NCI-H82 (cell line): ENCODE results near the gene INSYN2B.
"Not testable (repeated sequence)": the region's sequence is repeated elsewhere in the genome, so short reads cannot be mapped to it uniquely, and the experiment has no call there.

Experiments used
- DNase-seq: peaks from one replicate; lab custom pipeline; 2025; lab: John Stamatoyannopoulos, UW

Gene INSYN2B

GRCh38 chr5:169848792-169849191 lies 131.5 kb downstream of the INSYN2B start:
- no peak for DNase-seq

- DNase-seq: no peak
These were observed 132.0 kb downstream of the INSYN2B start for GRCh38 chr5:169848271-169848670.

GRCh38 chr5:169847519-169847918 lies 132.8 kb downstream of the INSYN2B start:
- DNase-seq: no peak

DNA sequence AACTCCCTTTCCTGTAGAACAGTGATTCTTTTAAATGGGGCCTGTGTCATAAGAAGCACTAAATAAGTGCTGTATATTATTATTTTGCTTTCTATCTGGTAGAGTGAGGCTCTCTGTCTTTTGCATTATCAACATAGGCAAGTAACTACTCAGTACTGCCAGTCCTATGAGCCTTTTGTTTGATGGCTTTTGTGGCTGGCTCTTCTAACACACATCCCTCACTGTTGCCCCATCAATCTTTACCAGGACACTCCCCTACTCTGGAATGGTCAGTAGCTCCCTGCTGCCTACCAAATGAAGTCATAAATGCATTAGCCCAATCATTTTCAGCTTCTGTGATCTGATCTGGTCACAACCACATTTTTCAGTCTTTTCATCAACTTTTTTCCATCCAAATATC lies 137.6 kb downstream of the INSYN2B start:
- DNase-seq: no peak

GRCh38 chr5:169840405-169840804 lies 139.9 kb downstream of the INSYN2B start:
- DNase-seq: no peak

- DNase-seq: no peak
These were observed 141.6 kb downstream of the INSYN2B start for GRCh38 chr5:169838688-169839087.

- no peak for DNase-seq
These were observed 142.6 kb downstream of the INSYN2B start for GRCh38 chr5:169837686-169838085.

- no peak for DNase-seq
These were observed 143.3 kb downstream of the INSYN2B start for GRCh38 chr5:169836835-169837536.

DNA sequence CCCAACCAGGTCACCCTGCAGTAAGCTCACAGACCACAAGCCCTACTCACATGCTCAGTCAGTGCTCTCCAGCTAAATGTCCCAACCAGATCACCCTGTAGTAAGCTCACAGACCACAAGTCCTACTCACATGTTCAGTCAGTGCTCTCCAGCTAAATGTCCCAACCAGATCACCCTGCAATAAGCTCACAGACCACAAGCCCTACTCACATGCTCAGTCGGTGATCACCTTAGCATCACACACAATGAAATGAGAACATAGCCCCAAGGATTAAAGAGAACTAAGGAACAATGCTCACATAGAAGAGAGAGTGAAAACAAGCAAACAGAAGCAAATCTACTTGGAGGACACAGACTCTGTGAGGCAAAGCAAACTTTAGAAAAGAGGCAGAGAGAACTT lies 145.8 kb downstream of the INSYN2B start:
- not testable (repeated sequence) for DNase-seq

DNA sequence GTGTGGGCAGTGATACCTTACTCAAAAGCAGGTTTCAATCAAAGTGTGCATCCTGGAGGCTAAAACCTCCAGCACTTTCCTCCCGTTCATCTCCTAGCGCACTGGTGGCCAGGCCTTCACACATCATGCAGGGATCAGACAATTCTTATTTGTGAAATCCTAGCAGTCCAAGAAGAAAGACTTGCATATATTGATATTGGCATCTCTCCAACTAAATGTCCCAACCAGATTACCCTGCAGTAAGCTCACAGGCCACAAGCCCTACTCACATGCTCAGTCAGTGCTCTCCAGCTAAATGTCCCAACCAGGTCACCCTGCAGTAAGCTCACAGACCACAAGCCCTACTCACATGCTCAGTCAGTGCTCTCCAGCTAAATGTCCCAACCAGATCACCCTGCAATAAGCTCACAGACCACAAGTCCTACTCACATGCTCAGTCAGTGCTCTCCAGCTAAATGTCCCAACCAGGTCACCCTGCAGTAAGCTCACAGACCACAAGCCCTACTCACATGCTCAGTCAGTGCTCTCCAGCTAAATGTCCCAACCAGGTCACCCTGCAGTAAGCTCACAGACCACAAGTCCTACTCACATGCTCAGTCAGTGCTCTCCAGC lies 146.5 kb downstream of the INSYN2B start:
- DNase-seq: peak; percentile 21

DNA sequence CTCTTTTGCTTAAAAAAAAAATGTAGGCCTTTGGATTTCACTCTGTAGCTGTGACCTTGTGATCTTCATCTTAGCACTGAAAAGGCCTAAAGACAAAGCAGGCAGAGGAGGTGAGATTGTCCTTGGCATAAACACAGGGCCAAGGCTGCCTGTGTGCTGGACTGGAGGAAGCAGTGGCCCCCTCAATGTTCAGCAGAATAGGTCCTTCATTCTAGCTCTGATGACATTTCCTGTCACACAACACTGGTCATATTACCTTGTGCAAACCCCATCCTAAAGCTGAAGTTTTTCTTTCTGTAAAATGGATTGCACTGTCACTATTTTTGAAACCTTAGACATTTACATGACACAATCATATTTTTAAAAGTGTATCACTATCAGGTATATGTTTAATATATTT lies 147.4 kb downstream of the INSYN2B start:
- no peak for DNase-seq

DNA sequence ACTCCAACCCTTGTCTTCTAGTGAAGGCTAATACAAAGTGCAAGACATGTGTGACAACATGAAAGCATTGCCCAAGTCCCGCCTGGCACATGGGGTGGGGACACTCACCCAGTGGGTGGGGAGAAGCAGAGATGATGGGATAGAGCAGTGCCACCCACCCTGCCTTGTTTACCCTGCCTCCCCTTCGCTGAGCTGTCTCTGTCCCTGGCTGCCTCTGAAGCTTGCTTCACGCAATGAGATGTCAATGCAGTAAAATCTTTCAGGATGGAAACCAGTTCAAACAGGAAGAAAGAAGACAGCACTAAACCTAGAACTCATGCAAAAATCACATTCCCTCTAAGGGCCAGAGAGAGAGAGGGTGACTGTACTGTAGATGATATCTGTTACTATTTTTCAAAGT lies 148.0 kb downstream of the INSYN2B start:
- DNase-seq: no peak

GRCh38 chr5:169831331-169831730 lies 149.0 kb downstream of the INSYN2B start:
- peak; percentile 68 for DNase-seq

DNA sequence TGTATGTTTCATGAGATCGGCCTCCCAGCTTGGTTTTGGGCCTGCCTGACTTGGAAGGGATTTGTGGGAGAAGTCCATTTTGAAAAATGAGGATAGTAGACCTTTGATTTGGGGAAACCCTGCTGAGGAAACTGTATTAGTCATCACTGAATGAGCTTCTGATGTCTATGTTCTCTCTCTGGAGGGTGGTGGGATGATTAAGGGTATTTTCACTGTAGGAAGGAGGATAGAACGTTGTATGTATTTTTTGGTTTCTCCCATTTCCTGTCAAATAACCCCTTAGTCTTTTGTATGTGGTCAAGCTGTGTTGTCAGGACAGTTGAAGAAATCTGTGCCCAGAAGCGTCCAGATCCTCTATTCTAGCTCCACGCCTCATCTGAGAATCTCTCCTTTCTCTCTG lies 151.9 kb downstream of the INSYN2B start:
- no peak for DNase-seq

DNA sequence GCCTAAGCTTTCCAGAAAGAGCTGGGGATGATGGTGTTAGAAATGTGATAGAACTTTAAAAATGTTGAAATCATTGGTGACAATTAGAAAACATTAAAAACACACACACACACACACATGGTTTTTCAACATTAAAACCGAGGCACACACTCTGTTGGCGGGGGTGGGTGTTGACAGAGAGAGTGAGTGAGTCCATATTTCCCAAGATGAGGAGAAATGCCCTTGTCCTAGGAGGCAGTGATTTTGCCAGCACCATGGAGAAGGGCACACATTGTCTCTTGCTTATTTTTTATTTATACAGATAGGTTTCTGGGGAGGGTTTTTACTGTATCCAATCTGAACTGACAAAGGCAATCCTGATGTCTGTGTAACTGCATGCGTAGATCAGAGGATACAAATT lies 152.5 kb downstream of the INSYN2B start:
- DNase-seq: no peak

- DNase-seq: no peak
These were observed 153.7 kb downstream of the INSYN2B start for GRCh38 chr5:169826618-169827017.

DNA sequence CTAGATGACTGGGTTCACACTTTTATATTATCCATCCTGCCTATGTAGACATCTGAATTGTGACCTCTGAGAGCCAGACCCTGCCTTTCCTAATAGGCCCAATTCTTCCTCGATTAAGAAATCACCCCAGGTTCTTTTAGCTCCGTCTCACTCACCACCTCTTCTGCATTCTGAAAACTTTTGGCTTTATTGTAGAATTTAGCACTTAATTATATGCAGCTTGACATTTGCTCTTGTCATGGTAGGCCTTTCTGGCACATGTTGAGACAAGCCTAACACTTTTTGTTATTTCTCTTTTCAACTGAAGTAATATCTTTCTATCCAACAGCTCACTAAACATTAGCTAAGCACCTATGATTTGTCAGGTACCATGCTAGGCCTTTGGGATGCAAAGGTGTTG lies 163.3 kb downstream of the INSYN2B start:
- no peak for DNase-seq

- DNase-seq: no peak
These were observed 165.8 kb downstream of the INSYN2B start for GRCh38 chr5:169814522-169814921.
